PC-9 (cell line): ENCODE results near the gene EYA2.

ENCODE experiments used
- EZH2 ChIP-seq: fragments of 200-600 bp; sonication (generic); IDR thresholded peaks from 2 replicates; pipeline ENCODE4 v1.8.0; 2017; ENCODE audit warnings: antibody characterized with exemption, low read depth
- TF ChIP-seq, protein P1 (sequence below): fragments of 200-600 bp; sonication (generic); conservative IDR thresholded peaks from 2 replicates; pipeline ENCODE4 v1.6.1; 2017; ENCODE audit warnings: mixed run types, antibody characterized with exemption, mild to moderate bottlenecking, moderate library complexity

DNA sequence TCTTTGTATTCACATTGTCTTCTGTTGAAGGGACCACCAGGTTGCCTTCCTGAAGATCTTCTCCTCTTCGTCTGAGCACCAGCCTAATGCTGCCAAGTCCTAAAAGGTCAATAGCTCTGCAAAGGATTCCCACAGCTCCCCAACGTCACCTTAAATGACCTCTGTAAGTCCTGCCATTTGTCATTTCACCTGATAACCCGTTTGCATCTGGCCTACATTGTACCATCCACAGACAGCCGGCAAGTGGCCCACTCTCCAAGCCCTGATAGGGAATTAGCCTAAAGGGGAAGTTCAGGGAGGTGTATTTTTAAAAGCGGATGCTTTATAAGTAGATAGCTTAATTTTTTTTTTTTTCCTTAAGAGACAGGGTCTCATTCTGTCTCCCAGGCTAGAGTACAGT lies 334.0 kb downstream of the EYA2 start:
- TF ChIP-seq, protein P1, sequence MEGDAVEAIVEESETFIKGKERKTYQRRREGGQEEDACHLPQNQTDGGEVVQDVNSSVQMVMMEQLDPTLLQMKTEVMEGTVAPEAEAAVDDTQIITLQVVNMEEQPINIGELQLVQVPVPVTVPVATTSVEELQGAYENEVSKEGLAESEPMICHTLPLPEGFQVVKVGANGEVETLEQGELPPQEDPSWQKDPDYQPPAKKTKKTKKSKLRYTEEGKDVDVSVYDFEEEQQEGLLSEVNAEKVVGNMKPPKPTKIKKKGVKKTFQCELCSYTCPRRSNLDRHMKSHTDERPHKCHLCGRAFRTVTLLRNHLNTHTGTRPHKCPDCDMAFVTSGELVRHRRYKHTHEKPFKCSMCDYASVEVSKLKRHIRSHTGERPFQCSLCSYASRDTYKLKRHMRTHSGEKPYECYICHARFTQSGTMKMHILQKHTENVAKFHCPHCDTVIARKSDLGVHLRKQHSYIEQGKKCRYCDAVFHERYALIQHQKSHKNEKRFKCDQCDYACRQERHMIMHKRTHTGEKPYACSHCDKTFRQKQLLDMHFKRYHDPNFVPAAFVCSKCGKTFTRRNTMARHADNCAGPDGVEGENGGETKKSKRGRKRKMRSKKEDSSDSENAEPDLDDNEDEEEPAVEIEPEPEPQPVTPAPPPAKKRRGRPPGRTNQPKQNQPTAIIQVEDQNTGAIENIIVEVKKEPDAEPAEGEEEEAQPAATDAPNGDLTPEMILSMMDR, result no peak
- no peak for TF ChIP-seq EZH2
